Activated CD8-positive, alpha-beta memory T cell treated with anti-CD3 and anti-CD28 coated beads for 4 hours (primary cell): Measurements from ENCODE around the gene UGT2A3.
"Not testable (repeated sequence)": the region's sequence is repeated elsewhere in the genome, so short reads cannot be mapped to it uniquely, and the experiment has no call there.

Experiments used
- DNase-seq, 2 donors: peaks; one replicate each; pipeline ENCODE4 v3.0.0-alpha.2; 2020; ENCODE audit warnings: low read depth in 2 of 2

The UGT2A3 gene

DNA sequence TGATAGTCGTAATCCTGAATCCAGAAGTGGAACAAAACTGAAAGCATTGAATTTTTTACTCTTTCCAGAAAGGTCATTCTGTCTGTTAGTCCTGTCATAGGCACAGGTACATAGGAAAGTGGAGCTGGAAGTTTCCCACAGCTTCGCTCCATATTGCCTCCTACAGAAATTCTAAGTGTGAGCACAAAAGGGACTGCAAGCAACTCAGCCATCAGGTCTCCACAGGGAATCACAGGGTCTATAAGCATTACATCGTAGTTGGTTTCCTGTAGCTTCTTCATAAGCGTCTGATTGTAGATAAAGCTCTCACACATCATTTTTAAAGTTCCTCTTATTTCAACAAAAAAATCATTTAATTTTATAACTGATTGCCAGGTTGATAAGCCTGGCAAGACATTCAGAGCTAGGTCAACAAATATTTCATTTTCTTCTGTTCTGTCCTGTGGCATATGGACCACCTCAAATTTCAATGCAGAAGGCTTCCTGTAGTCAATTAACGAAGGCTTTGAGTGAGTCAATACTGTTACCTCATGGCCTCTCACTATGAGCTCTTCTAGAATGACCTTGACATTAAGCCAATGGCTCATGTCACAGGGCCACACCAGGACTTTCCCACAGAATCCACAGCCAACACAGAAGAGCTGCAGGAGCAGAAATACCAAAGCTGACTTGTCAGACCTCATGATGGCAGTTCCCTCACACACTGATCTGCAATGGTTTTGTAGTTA is at the start of gene UGT2A3:
TSS of gene UGT2A3 (minus strand) at position 727 of the 728 bp plus-strand sequence. CDS start at position 683, 44 bp downstream.
- no peak for DNase-seq

DNA sequence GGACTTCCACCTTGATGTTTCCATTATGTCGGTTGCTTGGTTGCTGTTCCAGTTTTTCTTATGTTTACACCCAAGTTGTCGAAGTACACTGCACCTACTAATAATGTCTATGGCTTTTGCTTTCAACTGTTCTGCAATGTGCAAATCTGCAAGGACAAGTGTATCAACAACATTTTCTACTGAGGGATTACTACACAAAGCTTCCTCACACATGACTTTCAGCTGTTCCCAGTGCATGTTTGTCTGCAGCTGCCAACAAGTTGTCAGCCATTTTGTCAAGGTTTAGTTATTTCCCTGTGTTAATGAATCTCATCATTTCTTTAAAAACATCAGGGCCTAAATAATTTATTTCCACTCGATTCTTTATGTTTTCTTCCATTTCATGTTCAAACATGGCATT is 45.4 kb upstream of the UGT2A3 start:
- no peak for DNase-seq

DNA sequence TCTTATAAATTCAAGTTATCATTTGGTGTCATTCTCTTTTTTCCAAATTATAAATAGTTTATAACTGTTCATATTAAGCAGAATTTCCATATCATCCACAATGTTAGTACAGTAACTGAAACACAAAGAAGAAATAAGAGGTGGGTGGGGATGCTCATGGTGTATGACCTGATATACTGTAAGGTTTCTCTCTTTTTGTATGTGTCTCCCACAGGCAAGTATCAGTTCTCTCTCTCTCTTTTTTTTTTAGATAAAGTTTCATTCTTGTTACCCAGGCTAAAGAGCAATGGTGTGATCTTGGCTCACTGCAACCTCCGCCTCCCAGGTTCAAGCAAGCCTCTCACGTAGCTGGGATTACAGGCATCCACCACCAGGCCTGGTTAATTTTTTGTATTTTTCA is 43.7 kb upstream of the UGT2A3 start:
- no peak for DNase-seq

DNA sequence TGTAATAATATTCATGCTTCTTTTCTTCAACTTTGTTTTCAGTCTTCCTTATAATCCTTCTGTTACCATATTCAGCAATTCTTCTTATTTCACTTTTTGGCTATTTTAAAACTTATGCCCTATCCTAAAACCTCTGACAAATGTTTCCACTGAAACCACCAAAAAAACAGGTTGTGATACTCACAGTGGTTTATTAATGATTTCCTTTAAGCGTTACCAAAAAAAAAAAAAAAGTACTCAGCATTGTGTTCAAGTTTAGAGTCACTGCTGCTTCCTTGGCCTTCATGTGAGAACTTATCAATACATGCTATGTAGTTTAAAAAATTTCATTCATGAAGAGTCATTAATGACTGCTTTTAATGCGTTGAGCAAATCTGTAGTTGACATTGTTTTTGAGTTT is 35.4 kb upstream of the UGT2A3 start:
- DNase-seq, result no peak

DNA sequence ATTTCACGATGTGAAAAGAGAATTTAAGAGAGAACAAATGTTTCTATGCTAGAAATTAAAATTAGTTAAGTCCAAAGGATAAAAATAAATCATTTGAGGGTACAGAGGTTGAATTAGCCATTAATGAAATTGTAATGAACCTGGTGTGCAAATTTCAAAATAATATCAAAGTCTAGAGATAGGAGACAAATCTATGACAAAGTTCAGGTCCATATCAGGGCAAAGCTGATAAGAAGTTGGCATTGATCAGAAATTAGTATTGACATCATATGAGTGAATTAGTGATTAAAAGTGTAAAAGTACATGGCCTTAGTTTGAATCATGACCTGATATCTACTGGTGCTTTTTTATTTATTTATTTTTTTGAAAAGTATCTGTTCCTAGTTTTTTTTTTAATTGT is 33.8 kb upstream of the UGT2A3 start:
- no peak for DNase-seq

DNA sequence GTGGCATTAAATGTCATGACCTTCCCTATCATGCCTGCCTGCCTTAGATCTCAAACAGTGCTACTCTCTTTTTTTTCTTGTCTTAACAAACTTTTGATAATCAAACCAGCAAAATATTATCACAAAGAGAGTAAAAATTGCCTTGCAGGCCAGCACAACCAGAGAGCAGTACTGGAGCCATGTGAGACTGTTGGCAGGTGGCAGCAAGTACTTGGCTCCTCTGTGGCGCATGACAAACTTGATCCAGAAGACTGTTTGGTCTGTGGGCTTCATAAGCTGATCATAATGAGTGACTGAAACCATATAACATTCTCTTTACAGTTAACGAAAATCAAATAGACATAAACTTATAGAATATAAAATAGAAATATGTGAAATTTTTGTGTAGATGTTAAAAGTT is 33.3 kb upstream of the UGT2A3 start:
- DNase-seq, result no peak

DNA sequence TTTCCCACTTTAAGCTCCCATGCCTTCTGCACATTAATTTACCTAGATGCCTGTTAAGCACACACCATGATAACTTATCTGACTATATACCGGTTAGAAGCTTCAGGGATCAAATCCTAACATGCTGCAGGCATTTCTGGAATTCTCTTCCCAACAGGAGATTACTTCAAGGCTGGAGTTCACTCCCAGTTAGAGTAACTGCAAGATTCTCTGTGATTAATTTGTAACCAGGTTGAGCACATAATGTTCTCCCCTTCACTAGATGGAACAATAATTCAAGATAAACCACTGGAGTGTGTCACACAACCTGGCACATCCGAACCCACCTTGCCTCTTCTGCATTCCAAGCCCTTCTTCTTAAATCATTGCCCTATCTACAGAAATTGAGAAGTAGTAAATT is 11.8 kb upstream of the UGT2A3 start:
- DNase-seq, result no peak

DNA sequence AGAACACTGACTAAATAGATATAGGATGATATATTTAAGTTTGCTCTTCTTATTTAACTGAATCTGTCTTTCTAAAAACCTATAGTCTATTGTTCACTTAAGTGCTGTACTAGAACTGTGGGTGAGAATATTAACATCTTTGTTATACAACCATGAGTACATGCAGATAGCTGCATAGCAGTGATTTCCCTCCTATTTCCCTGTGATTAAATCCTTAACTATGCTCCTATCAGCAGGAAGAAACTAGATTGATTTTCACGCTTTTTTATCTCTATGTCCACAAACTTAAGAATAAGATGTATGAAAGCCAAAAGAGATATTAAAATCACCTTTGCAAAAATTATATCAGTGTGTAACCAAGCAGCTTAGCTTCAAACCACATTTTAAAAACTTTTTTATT is 11.3 kb upstream of the UGT2A3 start:
- no peak for DNase-seq

DNA sequence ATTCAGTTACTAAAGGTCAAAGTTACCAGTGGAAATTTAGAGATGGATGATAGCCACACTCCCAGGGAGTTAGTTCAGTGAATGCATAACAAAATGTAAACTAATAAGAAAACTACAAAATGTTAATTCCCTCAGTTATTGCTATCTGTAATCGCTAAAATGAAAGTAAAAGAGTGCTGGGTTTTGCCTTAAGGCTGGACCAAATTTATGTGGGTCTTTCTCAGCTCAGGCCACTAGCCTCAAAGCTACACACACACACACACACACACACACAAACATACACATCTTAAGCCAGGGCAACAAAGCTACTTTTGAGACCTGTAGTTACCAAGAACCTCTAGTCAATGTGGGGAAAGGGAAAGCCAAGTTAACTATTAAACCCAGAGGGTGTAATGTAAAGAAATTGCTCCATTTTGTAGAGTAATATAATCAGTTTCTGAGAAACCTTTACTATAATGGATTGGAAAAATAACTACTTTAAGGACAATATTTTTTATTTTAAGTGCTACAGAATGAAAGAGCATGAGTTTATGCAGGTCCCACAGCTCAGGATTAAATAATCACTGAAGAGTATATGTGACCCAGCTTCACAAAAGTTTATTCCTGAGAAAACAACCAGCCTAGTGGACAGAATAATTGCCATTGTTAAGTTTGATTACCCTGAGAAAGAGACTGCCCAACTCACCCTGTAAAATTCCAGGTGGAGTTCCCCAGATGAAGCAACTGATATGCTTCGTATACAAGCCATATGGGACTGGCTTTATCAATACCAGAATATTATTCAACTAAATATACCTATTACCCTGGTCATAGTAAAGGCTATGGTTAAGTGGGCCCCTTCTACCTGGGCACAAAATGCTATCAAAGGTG is 8.9 kb upstream of the UGT2A3 start:
- no peak for DNase-seq

DNA sequence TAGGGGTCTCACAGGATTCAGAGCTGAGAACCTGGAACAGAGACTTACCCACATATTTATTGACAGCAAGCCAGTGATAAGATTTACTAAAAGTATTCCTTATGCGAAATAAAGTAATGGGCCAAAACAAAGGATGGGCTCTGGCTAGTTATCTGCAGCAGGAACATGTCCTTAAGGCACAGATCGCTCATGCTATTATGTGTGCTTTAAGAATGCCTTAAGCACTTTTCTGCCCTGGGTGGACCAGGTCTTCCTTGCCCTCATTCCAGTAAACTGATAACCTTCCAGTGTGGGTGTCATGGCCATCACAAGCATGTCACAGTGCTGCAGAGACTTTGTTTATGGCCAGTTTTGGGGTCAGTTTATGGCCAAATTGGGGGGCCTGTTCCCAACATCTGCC is 7.5 kb upstream of the UGT2A3 start:
- not testable (repeated sequence) for DNase-seq

DNA sequence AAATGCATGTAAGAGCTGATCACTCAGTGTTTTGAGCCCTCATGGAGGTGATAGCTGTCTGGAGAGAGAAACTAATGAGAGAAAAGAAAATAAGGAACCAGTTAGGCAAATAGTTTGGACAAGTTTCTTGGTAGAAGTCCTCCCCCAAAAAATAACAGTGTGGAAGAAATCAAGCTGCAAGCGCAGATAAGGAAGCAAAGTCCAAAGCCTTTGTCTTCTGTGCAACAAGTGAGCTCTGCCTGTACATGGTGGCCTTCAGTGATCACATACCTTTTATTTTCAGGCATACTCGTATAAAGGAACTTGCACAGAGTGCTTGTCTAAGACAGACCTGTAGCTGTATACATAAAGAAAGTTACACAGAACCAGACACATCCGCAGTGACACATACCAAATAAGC is 2.5 kb upstream of the UGT2A3 start:
- no peak for DNase-seq

DNA sequence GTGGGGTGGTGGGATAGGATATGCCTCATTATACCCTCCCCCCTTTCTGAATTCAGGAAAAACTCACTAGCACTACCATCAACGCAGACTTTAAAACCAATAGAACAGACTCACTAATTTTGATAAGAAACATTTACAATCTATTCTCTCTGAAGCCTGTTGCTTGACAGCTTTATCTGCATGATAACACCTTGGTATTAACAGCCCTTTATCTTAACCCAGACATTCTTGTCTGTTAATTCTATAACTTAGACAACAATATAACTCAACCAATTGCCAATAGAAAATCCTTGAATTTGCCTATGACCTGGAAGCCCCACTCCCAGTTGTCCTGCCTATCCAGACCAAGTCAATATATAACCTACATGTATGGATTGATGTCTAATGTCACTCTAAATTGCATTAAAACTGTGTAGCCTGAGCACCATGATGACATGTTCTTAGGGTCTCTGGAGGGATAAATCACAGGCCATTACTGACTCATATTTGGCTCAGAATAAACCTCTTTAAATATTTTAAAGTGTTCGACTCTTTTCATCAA is 1.5 kb upstream of the UGT2A3 start:
- DNase-seq, result no peak

DNA sequence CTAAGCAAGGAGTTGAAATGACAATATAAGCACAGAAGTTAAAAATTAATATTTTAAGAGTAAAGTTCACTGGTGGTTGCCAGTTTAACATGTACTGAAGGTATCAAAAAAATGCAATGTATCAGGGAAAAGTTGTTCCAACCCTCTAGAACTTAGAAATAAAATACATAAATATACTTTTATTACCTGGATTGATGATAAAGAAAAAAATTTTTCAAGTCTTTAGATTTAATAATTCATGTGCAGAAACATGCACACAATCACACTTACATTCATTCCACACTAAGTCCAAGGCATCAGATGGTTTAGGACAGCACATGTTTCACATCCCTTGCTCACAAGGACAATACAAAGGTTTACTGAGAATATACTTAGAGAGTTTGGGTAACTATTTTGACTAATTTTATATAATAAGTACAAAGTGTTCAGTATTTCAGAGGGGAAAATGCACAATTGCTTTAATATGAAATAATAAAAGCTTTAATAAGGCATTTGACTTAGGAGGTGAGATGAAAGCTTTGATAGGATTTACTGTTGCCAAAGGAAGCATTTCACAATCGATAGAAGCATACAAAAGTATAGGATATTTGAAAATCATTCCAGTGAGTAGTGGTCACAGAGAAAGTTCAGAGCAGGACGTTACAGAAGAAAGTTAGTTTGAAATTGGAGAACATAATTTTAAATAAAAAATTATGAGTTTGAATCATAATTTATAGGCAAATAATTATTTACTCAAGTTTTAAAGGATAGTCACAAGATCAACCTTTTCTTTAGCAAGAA is 392 bp upstream of the UGT2A3 start:
- DNase-seq, result no peak

DNA sequence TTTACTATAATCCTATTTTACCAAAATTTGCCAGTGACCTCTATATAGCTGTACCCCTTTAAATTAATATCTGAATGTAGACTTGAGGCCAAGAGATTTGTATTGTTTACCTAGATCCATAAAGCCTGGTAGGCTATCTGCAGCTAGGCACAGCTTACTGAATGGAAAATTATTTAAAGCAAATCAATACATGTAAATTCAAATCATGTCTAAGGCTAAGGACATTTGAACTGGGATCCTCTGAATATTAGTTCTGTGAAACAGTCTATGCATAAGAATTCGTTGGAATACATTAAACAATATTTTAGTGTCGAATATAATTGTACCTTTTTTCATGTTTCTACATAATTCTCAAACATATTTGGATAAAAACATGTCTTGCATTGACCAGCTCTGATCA is 1.6 kb downstream of the UGT2A3 start:
- no peak for DNase-seq

DNA sequence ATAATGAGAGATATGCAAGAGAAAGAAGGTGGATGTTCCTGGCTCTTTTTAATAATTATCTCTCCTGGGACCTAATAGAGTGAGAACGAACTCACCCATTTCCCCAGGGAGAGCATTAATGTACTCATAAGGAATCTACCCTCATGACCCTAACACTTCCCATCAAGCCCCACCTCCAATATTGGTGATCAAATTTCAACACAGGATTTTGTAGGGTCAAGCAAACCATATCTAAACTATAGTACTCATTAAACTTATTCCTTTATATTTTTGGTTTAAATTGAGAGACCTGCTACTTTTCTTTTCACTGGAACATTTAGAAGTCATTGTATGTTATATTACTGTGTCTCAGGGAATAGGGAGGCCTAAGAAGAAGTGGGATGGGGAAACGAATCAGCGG is 2.6 kb downstream of the UGT2A3 start:
- DNase-seq, result no peak

DNA sequence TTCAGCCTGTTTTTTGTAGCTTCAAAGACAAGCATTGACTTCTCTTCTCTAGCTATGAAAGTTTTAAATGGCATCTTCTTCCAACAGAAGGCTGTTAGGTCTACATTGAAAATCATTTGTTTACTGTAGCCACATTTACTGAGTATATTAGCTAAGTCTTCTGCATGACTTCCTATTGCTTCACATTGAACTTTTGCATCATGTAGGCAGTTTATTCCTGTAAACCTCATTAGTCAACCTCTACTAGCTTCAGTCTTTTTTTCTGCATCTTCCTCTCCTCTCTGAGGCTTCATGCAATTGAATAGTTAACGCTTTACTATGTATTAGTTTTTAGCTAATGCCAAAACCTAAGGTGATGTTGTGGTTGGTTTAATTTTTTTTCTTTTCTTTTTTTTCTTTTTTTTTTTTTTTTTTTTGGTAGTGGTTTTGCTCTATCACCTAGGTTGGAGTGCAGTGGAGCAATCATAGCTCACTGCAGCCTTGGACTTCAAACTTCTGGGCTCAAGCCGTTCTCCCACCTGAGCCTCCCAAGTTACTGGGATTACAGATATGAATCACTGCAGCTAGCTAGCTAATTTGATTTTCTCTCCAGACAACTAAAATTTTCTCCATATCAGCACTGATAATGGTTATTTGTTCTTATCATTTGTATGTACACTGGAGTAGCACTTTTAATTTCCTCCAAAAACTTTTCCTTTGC is 3.4 kb downstream of the UGT2A3 start:
- no peak for DNase-seq

DNA sequence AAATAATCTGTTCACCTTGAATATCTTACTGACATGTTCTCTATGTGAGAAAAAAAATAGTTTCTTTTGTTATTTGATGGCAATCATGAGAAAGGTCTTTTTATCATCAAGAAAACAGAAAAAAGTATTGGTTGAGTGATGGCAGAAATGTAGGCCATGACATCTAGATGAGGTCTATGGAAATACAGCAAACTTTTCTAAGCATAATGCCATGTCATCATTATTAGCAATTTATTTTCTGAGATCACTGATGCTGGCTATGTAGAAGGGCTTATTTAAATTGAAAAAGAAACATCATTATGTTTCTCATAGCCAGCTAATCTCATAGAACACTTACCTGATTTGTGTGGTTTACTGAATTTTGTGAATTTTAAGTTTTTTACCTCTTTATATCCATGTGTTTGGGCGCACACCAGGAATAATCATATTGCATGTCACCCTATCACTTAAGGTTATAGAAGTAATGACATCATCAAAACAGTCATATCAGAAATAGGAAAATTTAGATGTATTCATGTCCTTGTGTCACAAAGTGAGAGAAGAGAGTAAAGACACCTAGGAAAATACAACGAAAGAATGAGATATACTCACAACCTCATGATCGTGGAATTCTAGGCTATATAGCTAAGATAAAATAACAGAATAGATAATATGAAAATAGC is 22.4 kb downstream of the UGT2A3 start:
- no peak for DNase-seq

DNA sequence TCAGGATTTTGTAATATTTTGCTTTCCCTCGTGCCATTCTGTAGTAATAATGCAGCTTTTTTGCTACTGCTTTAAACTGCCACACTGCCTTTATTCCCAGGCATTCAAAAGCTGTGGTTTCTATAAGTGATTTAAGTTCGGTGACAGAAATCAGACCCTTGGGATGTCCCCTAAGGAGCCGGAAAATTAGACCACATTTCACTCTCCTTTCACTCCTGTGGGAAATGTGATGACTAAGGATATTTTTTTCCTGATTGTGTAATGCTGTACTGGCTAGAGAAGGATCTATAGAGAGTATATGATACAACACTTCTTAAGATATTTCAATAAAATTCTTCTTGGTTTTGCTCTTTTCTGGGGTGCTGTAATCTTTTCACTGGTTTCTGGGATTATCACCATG is 24.4 kb downstream of the UGT2A3 start:
- no peak for DNase-seq

DNA sequence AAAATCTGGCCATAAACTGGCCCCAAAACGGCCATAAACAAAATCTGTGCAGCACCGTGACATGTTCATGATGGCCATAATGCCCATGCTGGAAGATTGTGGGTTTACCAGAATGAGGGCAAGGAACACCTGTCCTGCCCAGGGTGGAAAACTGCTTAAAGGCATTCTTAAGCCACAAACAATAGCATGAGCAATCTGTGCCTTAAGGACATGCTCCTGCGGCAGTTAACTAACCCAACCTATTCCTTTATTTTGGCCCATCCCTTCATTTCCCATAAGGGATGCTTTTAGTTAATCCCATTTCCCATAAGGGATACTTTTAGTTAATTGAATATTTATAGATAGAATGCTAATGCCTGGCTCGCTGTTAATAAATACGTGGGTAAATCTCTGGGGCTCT is 29.4 kb downstream of the UGT2A3 start:
- DNase-seq, result not testable (repeated sequence)

DNA sequence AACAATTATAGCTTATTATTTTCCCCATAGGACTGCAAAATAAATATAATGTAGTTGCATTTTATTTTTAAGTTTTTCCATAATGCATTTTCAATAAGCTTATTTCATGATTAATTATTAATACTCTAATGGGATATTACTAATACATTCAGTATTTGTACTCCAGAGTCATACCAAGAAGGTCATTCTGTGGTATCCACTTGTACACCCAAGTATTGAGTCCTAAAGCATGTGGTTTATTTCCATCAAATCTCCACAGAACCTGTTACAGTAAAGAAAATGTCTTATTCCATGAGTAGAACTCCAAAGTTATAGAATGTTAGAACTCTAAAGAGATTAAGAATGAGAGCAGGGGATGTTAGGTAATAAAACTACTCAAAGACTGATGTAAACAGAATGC is 30.6 kb downstream of the UGT2A3 start:
- DNase-seq, result no peak

DNA sequence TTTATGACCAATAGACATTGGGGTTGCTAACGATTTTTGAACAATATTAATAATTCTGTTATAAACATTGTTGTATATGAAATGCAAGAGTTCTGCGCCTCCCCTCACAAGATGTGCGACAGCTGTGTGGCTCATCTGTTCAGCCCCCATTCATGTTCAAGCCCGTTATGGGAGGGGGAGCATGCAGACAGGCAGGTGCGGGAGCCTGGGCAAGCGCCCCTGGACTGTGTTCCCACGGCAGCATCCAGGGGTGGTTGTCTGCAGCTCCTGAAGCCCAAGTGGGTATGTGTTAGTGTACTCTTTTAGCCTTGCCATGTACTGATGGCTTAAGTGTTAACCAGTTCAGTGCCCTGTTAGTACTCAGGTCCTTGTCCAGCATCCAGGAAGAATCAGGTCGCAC is 34.6 kb downstream of the UGT2A3 start:
- no peak for DNase-seq
